ENCODE results near the gene GSK3A. TPM values are rescaled to one million over a fixed set of nuclear protein-coding genes. Genes with fewer than 3 reads are reported as not detected.

The GSK3A gene
- total RNA-seq, 1 experiment from 2014 or later: 25.0 TPM

- no TSS peak for BruUV-seq (replicated peaks)
- Histone ChIP-seq H3K9me3 (ENCODE audit: low read length) (no peaks in the 10 kb centered on the region), H3K36me3 (ENCODE audit: low read depth, low read length) (no peaks in the 10 kb centered on the region), H3K4me2 (ENCODE audit: low read length) (no peak overlapping the region), H4K20me1 (ENCODE audit: low read length) (no peaks in the 10 kb centered on the region), H3K27me3 (ENCODE audit: low read length) (no peaks in the 10 kb centered on the region), H3F3A (ENCODE audit: low read length, unreplicated experiment) (no peaks in the 10 kb centered on the region), H3K79me2 (ENCODE audit: low read length) (no peaks in the 10 kb centered on the region), H3K4me1 (ENCODE audit: insufficient read depth, low read length) (no peaks in the 10 kb centered on the region), H3K9me2 (replicated peaks; ENCODE audit: low read length) (no peaks in the 10 kb centered on the region), H3K27ac (ENCODE audit: low read length) (no peak overlapping the region), H2AFZ (ENCODE audit: low read length) (no peak overlapping the region), H3K4me3 (ENCODE audit: low read length) (no peak overlapping the region), H3K9ac (ENCODE audit: low read length) (no peak overlapping the region)
- ATAC-seq (no peak), DNase-seq (no peak)
- TF ChIP-seq CTCF (conservative IDR thresholded peaks at IDR 0.05; ENCODE audit: low read depth, low read length) (no peak), EZH2phosphoT487 (IDR thresholded peaks at IDR 0.05; ENCODE audit: borderline replicate concordance, low read length) (no peak), EZH2 (IDR thresholded peaks at IDR 0.05; ENCODE audit: low read length, unreplicated experiment) (no peak)
- ChIA-PET POLR2A (ENCODE audit: unreplicated experiment) (no interaction called here), CTCF (no interaction called here)
- intact Hi-C loops (cut with micrococcal nuclease): no loop called here
Observed at GRCh38 chr19:42287017-42287826, 44.8 kb upstream of the GSK3A start.

- Histone ChIP-seq H3K4me2 (ENCODE audit: low read length) (no peak overlapping the region), H3K27me3 (ENCODE audit: low read length) (no peaks in the 10 kb centered on the region), H4K20me1 (ENCODE audit: low read length) (no peaks in the 10 kb centered on the region), H3K27ac (ENCODE audit: low read length) (no peak overlapping the region), H3K79me2 (ENCODE audit: low read length) (no peaks in the 10 kb centered on the region), H3K9me3 (ENCODE audit: low read length) (no peaks in the 10 kb centered on the region), H3K9me2 (replicated peaks; ENCODE audit: low read length) (no peaks in the 10 kb centered on the region), H3K4me1 (ENCODE audit: insufficient read depth, low read length) (no peaks in the 10 kb centered on the region), H3K9ac (ENCODE audit: low read length) (no peak overlapping the region), H3F3A (ENCODE audit: low read length, unreplicated experiment) (no peaks in the 10 kb centered on the region), H3K4me3 (ENCODE audit: low read length) (no peak overlapping the region), H2AFZ (ENCODE audit: low read length) (no peak overlapping the region), H3K36me3 (ENCODE audit: low read depth, low read length) (no peaks in the 10 kb centered on the region)
- intact Hi-C loops (cut with micrococcal nuclease): no loop called here
- BruUV-seq (replicated peaks): no TSS peak
- TF ChIP-seq EZH2phosphoT487 (IDR thresholded peaks at IDR 0.05; ENCODE audit: borderline replicate concordance, low read length) (no peak), CTCF (conservative IDR thresholded peaks at IDR 0.05; ENCODE audit: low read depth, low read length) (no peak), EZH2 (IDR thresholded peaks at IDR 0.05; ENCODE audit: low read length, unreplicated experiment) (no peak)
- POLR2A ChIA-PET (ENCODE audit: unreplicated experiment): no interaction called here
- CTCF ChIA-PET: no interaction called here
- no peak for ATAC-seq
- no peak for DNase-seq
Observed at GRCh38 chr19:42286349-42287016, 44.1 kb upstream of the GSK3A start.

- H3F3A ChIP-seq (ENCODE audit: low read length, unreplicated experiment): no peaks in the 10 kb centered on the region
- no peak overlapping the region for H3K4me2 ChIP-seq (ENCODE audit: low read length)
- H3K79me2 ChIP-seq (ENCODE audit: low read length): no peaks in the 10 kb centered on the region
- ChIA-PET CTCF (no interaction called here), POLR2A (ENCODE audit: unreplicated experiment) (no interaction called here)
- no peak overlapping the region for H2AFZ ChIP-seq (ENCODE audit: low read length)
- no peak for DNase-seq
- no peaks in the 10 kb centered on the region for H3K9me3 ChIP-seq (ENCODE audit: low read length)
- H3K4me1 ChIP-seq (ENCODE audit: insufficient read depth, low read length): no peaks in the 10 kb centered on the region
- H3K36me3 ChIP-seq (ENCODE audit: low read depth, low read length): no peaks in the 10 kb centered on the region
- ATAC-seq: no peak
- H3K4me3 ChIP-seq (ENCODE audit: low read length): no peak overlapping the region
- TF ChIP-seq EZH2phosphoT487 (IDR thresholded peaks at IDR 0.05; ENCODE audit: borderline replicate concordance, low read length): no peak
- no peak for TF ChIP-seq EZH2 (IDR thresholded peaks at IDR 0.05; ENCODE audit: low read length, unreplicated experiment)
- TF ChIP-seq CTCF (conservative IDR thresholded peaks at IDR 0.05; ENCODE audit: low read depth, low read length): no peak
- no peak overlapping the region for H3K9ac ChIP-seq (ENCODE audit: low read length)
- H3K27me3 ChIP-seq (ENCODE audit: low read length): no peaks in the 10 kb centered on the region
- no TSS peak for BruUV-seq (replicated peaks)
- intact Hi-C loops (cut with micrococcal nuclease): no loop called here
- no peaks in the 10 kb centered on the region for H4K20me1 ChIP-seq (ENCODE audit: low read length)
- H3K27ac ChIP-seq (ENCODE audit: low read length): no peak overlapping the region
- no peaks in the 10 kb centered on the region for H3K9me2 ChIP-seq (replicated peaks; ENCODE audit: low read length)
Observed at GRCh38 chr19:42285988-42286348, 43.6 kb upstream of the GSK3A start.
